Endothelial cell (in vitro differentiated cells): ENCODE data around the gene GEN1. TPM values are rescaled to one million over a fixed set of nuclear protein-coding genes. Genes with fewer than 3 reads are reported as not detected.

Experiments
- DNase-seq: peaks from one replicate; pipeline ENCODE4 v3.0.0; 2021; ENCODE audit warnings: low spot score
- H3K27ac Mint-ChIP-seq: one replicate; pipeline ENCODE4 v1.8.0; 2021; ENCODE audit warnings: mixed read lengths, inconsistent platforms; ENCODE audit not compliant: unreplicated experiment
- H3K27me3 Mint-ChIP-seq: one replicate; pipeline ENCODE4 v1.8.0; 2021; ENCODE audit warnings: mild to moderate bottlenecking, moderate library complexity, mixed read lengths, inconsistent platforms; ENCODE audit not compliant: unreplicated experiment
- H3K36me3 Mint-ChIP-seq: one replicate; pipeline ENCODE4 v1.8.0; 2021; ENCODE audit warnings: mild to moderate bottlenecking, low read depth, mixed read lengths, inconsistent platforms; ENCODE audit not compliant: unreplicated experiment
- H3K4me1 Mint-ChIP-seq: one replicate; pipeline ENCODE4 v1.8.0; 2021; ENCODE audit warnings: mild to moderate bottlenecking, mixed read lengths, inconsistent platforms; ENCODE audit not compliant: unreplicated experiment
- H3K4me3 Mint-ChIP-seq: one replicate; pipeline ENCODE4 v1.8.0; 2021; ENCODE audit warnings: mild to moderate bottlenecking, mixed read lengths, inconsistent platforms; ENCODE audit not compliant: unreplicated experiment
- H3K9me3 Mint-ChIP-seq: one replicate; pipeline ENCODE4 v1.8.0; 2021; ENCODE audit warnings: mixed read lengths, inconsistent platforms; ENCODE audit not compliant: unreplicated experiment
- CTCF ChIP-seq: fragments of 200-600 bp; sonication (generic); IDR thresholded peaks from one replicate; pipeline ENCODE4 v1.5.0; 2021; ENCODE audit warnings: antibody characterized with exemption; ENCODE audit not compliant: unreplicated experiment
- total RNA-seq: library from RNA; stranded (reverse); fragmentation: NEBNext Ultra II Directional; extraction: Animal tissue kit (Norgen Biotek cat#: 25700); gene quantifications from one replicate; pipeline ENCODE4 v1.2.1, GENCODE V29; 2021; ENCODE audit not compliant: unreplicated experiment

The GEN1 gene
- total RNA-seq, 1 donor from 2014 or later = 12.3 TPM

- H3K27me3 Mint-ChIP-seq = peaks cover 2% of the 10 kb centered on the region
- no peak overlapping the region for H3K27ac Mint-ChIP-seq
- peaks cover 2% of the 10 kb centered on the region for H3K4me1 Mint-ChIP-seq
- H3K36me3 Mint-ChIP-seq = no peaks in the 10 kb centered on the region
- peak; percentile 85 for TF ChIP-seq CTCF
- H3K4me3 Mint-ChIP-seq = no peak overlapping the region
- peak; percentile 95 for DNase-seq
- H3K9me3 Mint-ChIP-seq = no peaks in the 10 kb centered on the region
These were observed 76.4 kb downstream of the GEN1 start for GRCh38 chr2:17830053-17831034.

GRCh38 chr2:17835516-17835915 lies 81.6 kb downstream of the GEN1 start:
- Mint-ChIP-seq H3K4me3 (no peak overlapping the region), H3K9me3 (no peaks in the 10 kb centered on the region), H3K36me3 (no peaks in the 10 kb centered on the region), H3K27ac (no peak overlapping the region), H3K27me3 (no peaks in the 10 kb centered on the region), H3K4me1 (peaks cover 2% of the 10 kb centered on the region)
- no peak for DNase-seq
- TF ChIP-seq CTCF = no peak

Other genes with a start within 250 kb of the GEN1 start
- gene RAD51AP2, start 235.7 kb upstream of the GEN1 start, total RNA-seq = 0.44 TPM
- 19.6 TPM for gene VSNL1, start 213.4 kb upstream of the GEN1 start, total RNA-seq
- gene SMC6, start 328 bp upstream of the GEN1 start, total RNA-seq = 28.8 TPM
- gene MSGN1, start 62.3 kb downstream of the GEN1 start, total RNA-seq = not detected
- 12.1 TPM for gene KCNS3, start 124.5 kb downstream of the GEN1 start, total RNA-seq